GM23338 (cell line): ENCODE measurements around the gene NFIB. TPM values are rescaled to one million over a fixed set of nuclear protein-coding genes. Genes with fewer than 3 reads are reported as not detected.

Experiments used
- ATAC-seq: fragments of 200-7000 bp; cut with Tn5 transposase; 3 replicates; pipeline ENCODE4 v1.9.1; 2020
- DNase-seq: peaks from one replicate; pipeline ENCODE4 v3.0.0-alpha.2; 2015; ENCODE audit warnings: low spot score
- H2AFZ ChIP-seq: fragments of 200-600 bp; sonication (generic); 2 replicates; pipeline ENCODE4 v1.8.0; 2016; ENCODE audit warnings: antibody characterized with exemption, mild to moderate bottlenecking, moderate library complexity
- H3F3A ChIP-seq: fragments of 200-600 bp; sonication (generic); replicated peaks from 2 replicates; pipeline ENCODE4 v1.8.0; 2017; ENCODE audit warnings: antibody characterized with exemption, mixed run types, low read depth
- H3K27ac ChIP-seq: fragments of 200-600 bp; sonication (generic); 2 replicates; pipeline ENCODE4 v1.6.1; 2016; ENCODE audit warnings: low read depth
- H3K27me3 ChIP-seq: fragments of 200-600 bp; sonication (generic); 2 replicates; pipeline ENCODE4 v1.8.0; 2016; ENCODE audit warnings: mild to moderate bottlenecking, mixed run types, moderate library complexity; ENCODE audit not compliant: insufficient read depth
- H3K36me3 ChIP-seq: fragments of 200-600 bp; sonication (generic); 2 replicates; pipeline ENCODE4 v1.8.0; 2016; ENCODE audit warnings: mild to moderate bottlenecking; ENCODE audit not compliant: insufficient read depth
- H3K4me1 ChIP-seq: fragments of 200-600 bp; sonication (generic); 2 replicates; pipeline ENCODE4 v1.8.0; 2016; ENCODE audit warnings: mild to moderate bottlenecking, moderate library complexity; ENCODE audit not compliant: insufficient read depth
- H3K4me2 ChIP-seq: fragments of 200-600 bp; sonication (generic); 2 replicates; pipeline ENCODE4 v1.7.1; 2017; ENCODE audit warnings: mixed run types
- H3K4me3 ChIP-seq: fragments of 200-600 bp; sonication (generic); 2 replicates; pipeline ENCODE4 v1.6.1; 2016; ENCODE audit warnings: mixed run types
- H3K79me2 ChIP-seq: fragments of 200-600 bp; sonication (generic); replicated peaks from 2 replicates; pipeline ENCODE4 v1.8.0; 2017; ENCODE audit warnings: mild to moderate bottlenecking; ENCODE audit not compliant: insufficient read depth
- H3K9me2 ChIP-seq: fragments of 200-600 bp; sonication (generic); 2 replicates; pipeline ENCODE4 v1.8.0; 2017; ENCODE audit not compliant: insufficient read depth
- H4K20me1 ChIP-seq: fragments of 200-600 bp; sonication (generic); replicated peaks from 2 replicates; pipeline ENCODE4 v1.8.0; 2017; ENCODE audit warnings: mild to moderate bottlenecking; ENCODE audit not compliant: insufficient read depth
- H3K27ac Mint-ChIP-seq: 2 replicates; pipeline ENCODE4 v1.8.0; 2020; ENCODE audit warnings: inconsistent platforms, mild to moderate bottlenecking, moderate library complexity, mixed read lengths
- H3K27me3 Mint-ChIP-seq: 3 replicates; pipeline ENCODE4 v1.8.0; 2022; ENCODE audit warnings: low read depth, mild to moderate bottlenecking, moderate library complexity, mixed read lengths, inconsistent platforms; ENCODE audit not compliant: insufficient read depth, poor library complexity
- H3K36me3 Mint-ChIP-seq: 3 replicates; pipeline ENCODE4 v1.8.0; 2021; ENCODE audit warnings: low read depth, mild to moderate bottlenecking, inconsistent platforms, moderate library complexity, mixed read lengths
- H3K4me1 Mint-ChIP-seq: 3 replicates; pipeline ENCODE4 v1.8.0; 2020; ENCODE audit warnings: mild to moderate bottlenecking, inconsistent platforms, mixed read lengths
- H3K4me3 Mint-ChIP-seq: 3 replicates; pipeline ENCODE4 v1.8.0; 2021; ENCODE audit warnings: moderate library complexity, mild to moderate bottlenecking, inconsistent platforms, mixed read lengths
- H3K9me3 Mint-ChIP-seq: 3 replicates; pipeline ENCODE4 v1.8.0; 2020; ENCODE audit warnings: moderate library complexity, mild to moderate bottlenecking, inconsistent platforms, mixed read lengths
- CREB1 ChIP-seq: fragments of 250-450 bp; sonication (Bioruptor Pico); IDR thresholded peaks from 2 replicates; pipeline ENCODE4 v1.5.0; 2020; ENCODE audit warnings: low read depth, mild to moderate bottlenecking, moderate library complexity
- CTCF ChIP-seq, 2 experiments: fragments of 200-600 bp in 1 of 2; sonication (generic) in 1 of 2; conservative IDR thresholded peaks; 2 replicates each; pipeline versions ENCODE4 v1.5.1 to v1.6.1; 2016 to 2017; ENCODE audit warnings: antibody characterized with exemption in 2 of 2, low read depth in 2 of 2, mild to moderate bottlenecking in 2 of 2, moderate library complexity in 1 of 2
- ETS1 ChIP-seq: IDR thresholded peaks from 2 replicates; pipeline ENCODE4 v1.6.1; 2016; ENCODE audit warnings: antibody characterized with exemption
- EZH2 ChIP-seq: fragments of 200-600 bp; sonication (generic); IDR thresholded peaks from one replicate; pipeline ENCODE4 v1.8.0; 2017; ENCODE audit warnings: antibody characterized with exemption, mild to moderate bottlenecking, low read depth; ENCODE audit not compliant: unreplicated experiment
- NANOG ChIP-seq: IDR thresholded peaks from 2 replicates; pipeline ENCODE4 v1.6.1; 2016; ENCODE audit warnings: antibody characterized with exemption, borderline replicate concordance
- POLR2AphosphoS5 ChIP-seq: IDR thresholded peaks from 2 replicates; pipeline ENCODE4 v1.6.1; 2016; ENCODE audit warnings: antibody characterized with exemption, low read depth
- STAT1 ChIP-seq: IDR thresholded peaks from one replicate; pipeline ENCODE4 v1.6.1; 2016; ENCODE audit warnings: antibody characterized with exemption; ENCODE audit not compliant: unreplicated experiment
- ZNF114 ChIP-seq: fragments of 250-450 bp; sonication (Bioruptor Pico); IDR thresholded peaks from 2 replicates; pipeline ENCODE4 v1.5.0; 2020; ENCODE audit warnings: mild to moderate bottlenecking, moderate library complexity
- ZNF331 ChIP-seq: fragments of 250-450 bp; sonication (Bioruptor Pico); IDR thresholded peaks from 2 replicates; pipeline ENCODE4 v1.5.0; 2020; ENCODE audit warnings: low read depth, mild to moderate bottlenecking, moderate library complexity
- polyA plus RNA-seq: library from polyadenylated mRNA; unstranded; fragments of >200 nt; fragmentation: Nextera tagmentation; extraction: Ambion mirVana; gene quantifications from 2 replicates; pipeline ENCODE4 v1.2.1, GENCODE V29; 2016
- total RNA-seq: library from RNA; depleted of rRNA; stranded (reverse); fragments of >200 nt; shearing (Covaris generic); gene quantifications from 2 replicates; pipeline ENCODE4 v1.2.3, GENCODE V29; 2014
- TF ChIP-seq, protein P1 (sequence below): fragments of 250-450 bp; sonication (Bioruptor Pico); IDR thresholded peaks from 2 replicates; pipeline ENCODE4 v1.5.0; 2020; ENCODE audit warnings: mild to moderate bottlenecking, moderate library complexity

Gene NFIB
- total and polyA plus RNA-seq, 2 experiments from 2014 or later, result 3.9 to 4.7 TPM

GRCh38 chr9:14146201-14146874, 167.6 kb downstream of the NFIB start:
- H3K4me3 ChIP-seq, result no peak overlapping the region
- TF ChIP-seq, protein P1, sequence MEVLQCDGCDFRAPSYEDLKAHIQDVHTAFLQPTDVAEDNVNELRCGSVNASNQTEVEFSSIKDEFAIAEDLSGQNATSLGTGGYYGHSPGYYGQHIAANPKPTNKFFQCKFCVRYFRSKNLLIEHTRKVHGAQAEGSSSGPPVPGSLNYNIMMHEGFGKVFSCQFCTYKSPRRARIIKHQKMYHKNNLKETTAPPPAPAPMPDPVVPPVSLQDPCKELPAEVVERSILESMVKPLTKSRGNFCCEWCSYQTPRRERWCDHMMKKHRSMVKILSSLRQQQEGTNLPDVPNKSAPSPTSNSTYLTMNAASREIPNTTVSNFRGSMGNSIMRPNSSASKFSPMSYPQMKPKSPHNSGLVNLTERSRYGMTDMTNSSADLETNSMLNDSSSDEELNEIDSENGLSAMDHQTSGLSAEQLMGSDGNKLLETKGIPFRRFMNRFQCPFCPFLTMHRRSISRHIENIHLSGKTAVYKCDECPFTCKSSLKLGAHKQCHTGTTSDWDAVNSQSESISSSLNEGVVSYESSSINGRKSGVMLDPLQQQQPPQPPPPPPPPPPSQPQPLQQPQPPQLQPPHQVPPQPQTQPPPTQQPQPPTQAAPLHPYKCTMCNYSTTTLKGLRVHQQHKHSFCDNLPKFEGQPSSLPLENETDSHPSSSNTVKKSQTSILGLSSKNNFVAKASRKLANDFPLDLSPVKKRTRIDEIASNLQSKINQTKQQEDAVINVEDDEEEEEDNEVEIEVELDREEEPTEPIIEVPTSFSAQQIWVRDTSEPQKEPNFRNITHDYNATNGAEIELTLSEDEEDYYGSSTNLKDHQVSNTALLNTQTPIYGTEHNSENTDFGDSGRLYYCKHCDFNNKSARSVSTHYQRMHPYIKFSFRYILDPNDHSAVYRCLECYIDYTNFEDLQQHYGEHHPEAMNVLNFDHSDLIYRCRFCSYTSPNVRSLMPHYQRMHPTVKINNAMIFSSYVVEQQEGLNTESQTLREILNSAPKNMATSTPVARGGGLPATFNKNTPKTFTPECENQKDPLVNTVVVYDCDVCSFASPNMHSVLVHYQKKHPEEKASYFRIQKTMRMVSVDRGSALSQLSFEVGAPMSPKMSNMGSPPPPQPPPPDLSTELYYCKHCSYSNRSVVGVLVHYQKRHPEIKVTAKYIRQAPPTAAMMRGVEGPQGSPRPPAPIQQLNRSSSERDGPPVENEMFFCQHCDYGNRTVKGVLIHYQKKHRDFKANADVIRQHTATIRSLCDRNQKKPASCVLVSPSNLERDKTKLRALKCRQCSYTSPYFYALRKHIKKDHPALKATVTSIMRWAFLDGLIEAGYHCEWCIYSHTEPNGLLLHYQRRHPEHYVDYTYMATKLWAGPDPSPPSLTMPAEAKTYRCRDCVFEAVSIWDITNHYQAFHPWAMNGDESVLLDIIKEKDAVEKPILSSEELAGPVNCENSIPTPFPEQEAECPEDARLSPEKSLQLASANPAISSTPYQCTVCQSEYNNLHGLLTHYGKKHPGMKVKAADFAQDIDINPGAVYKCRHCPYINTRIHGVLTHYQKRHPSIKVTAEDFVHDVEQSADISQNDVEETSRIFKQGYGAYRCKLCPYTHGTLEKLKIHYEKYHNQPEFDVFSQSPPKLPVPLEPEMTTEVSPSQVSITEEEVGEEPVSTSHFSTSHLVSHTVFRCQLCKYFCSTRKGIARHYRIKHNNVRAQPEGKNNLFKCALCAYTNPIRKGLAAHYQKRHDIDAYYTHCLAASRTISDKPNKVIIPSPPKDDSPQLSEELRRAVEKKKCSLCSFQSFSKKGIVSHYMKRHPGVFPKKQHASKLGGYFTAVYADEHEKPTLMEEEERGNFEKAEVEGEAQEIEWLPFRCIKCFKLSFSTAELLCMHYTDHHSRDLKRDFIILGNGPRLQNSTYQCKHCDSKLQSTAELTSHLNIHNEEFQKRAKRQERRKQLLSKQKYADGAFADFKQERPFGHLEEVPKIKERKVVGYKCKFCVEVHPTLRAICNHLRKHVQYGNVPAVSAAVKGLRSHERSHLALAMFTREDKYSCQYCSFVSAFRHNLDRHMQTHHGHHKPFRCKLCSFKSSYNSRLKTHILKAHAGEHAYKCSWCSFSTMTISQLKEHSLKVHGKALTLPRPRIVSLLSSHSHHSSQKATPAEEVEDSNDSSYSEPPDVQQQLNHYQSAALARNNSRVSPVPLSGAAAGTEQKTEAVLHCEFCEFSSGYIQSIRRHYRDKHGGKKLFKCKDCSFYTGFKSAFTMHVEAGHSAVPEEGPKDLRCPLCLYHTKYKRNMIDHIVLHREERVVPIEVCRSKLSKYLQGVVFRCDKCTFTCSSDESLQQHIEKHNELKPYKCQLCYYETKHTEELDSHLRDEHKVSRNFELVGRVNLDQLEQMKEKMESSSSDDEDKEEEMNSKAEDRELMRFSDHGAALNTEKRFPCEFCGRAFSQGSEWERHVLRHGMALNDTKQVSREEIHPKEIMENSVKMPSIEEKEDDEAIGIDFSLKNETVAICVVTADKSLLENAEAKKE (CRISPR knock-in tag), result no peak
- TF ChIP-seq NANOG, result no peak
- TF ChIP-seq ZNF331 (CRISPR knock-in tag), result no peak
- TF ChIP-seq EZH2, result no peak
- no peak for TF ChIP-seq CREB1 (CRISPR knock-in tag)
- no peak for TF ChIP-seq ZNF114 (CRISPR knock-in tag)
- no peak for TF ChIP-seq ETS1
- TF ChIP-seq POLR2AphosphoS5, result no peak
- TF ChIP-seq CTCF (conservative IDR thresholded peaks at IDR 0.05; ENCODE audit: low read depth in 2 of 2), result no peak
- no peak for TF ChIP-seq STAT1
- H2AFZ ChIP-seq, result no peak overlapping the region
- Mint-ChIP-seq H3K36me3 (no peaks in the 10 kb centered on the region), H3K4me3 (no peak overlapping the region), H3K4me1 (peaks cover 3% of the 10 kb centered on the region; the same call in 1 of the 3 replicates), H3K27ac (no peak overlapping the region), H3K9me3 (no peaks in the 10 kb centered on the region), H3K27me3 (no peaks in the 10 kb centered on the region)
- H3K27me3 ChIP-seq, result no peaks in the 10 kb centered on the region
- H3K36me3 ChIP-seq, result no peaks in the 10 kb centered on the region
- peaks cover 3% of the 10 kb centered on the region; the same call in 1 of the 2 replicates for H3K4me1 ChIP-seq
- no peak overlapping the region for H3K27ac ChIP-seq
- no peaks in the 10 kb centered on the region for H4K20me1 ChIP-seq
- ATAC-seq (no peak), DNase-seq (no peak)
- H3K4me2 ChIP-seq, result no peak overlapping the region
- H3F3A ChIP-seq, result no peaks in the 10 kb centered on the region
- H3K79me2 ChIP-seq, result no peaks in the 10 kb centered on the region
- no peaks in the 10 kb centered on the region for H3K9me2 ChIP-seq
